GM23338 (cell line): Measurements from ENCODE around the gene STARD3. TPM values are rescaled to one million over a fixed set of nuclear protein-coding genes. Genes with fewer than 3 reads are reported as not detected.

Experiments used
- EZH2 ChIP-seq: fragments of 200-600 bp; sonication (generic); IDR thresholded peaks from one replicate; pipeline ENCODE4 v1.8.0; 2017; ENCODE audit warnings: antibody characterized with exemption, mild to moderate bottlenecking, low read depth; ENCODE audit not compliant: unreplicated experiment
- EZH2phosphoT487 ChIP-seq: fragments of 200-600 bp; sonication (generic); IDR thresholded peaks from one replicate; pipeline ENCODE4 v1.8.1; 2018; ENCODE audit warnings: antibody characterized with exemption; ENCODE audit not compliant: unreplicated experiment
- JUNB ChIP-seq: IDR thresholded peaks from one replicate; pipeline ENCODE4 v1.6.1; 2016; ENCODE audit warnings: antibody characterized with exemption; ENCODE audit not compliant: unreplicated experiment
- POLR2AphosphoS5 ChIP-seq: IDR thresholded peaks from 2 replicates; pipeline ENCODE4 v1.6.1; 2016; ENCODE audit warnings: antibody characterized with exemption, low read depth
- STAT1 ChIP-seq: IDR thresholded peaks from one replicate; pipeline ENCODE4 v1.6.1; 2016; ENCODE audit warnings: antibody characterized with exemption; ENCODE audit not compliant: unreplicated experiment
- ZNF331 ChIP-seq: fragments of 250-450 bp; sonication (Bioruptor Pico); IDR thresholded peaks from 2 replicates; pipeline ENCODE4 v1.5.0; 2020; ENCODE audit warnings: low read depth, mild to moderate bottlenecking, moderate library complexity
- polyA plus RNA-seq: library from polyadenylated mRNA; unstranded; fragments of >200 nt; fragmentation: Nextera tagmentation; extraction: Ambion mirVana; gene quantifications from 2 replicates; pipeline ENCODE4 v1.2.1, GENCODE V29; 2016
- total RNA-seq: library from RNA; depleted of rRNA; stranded (reverse); fragments of >200 nt; shearing (Covaris generic); gene quantifications from 2 replicates; pipeline ENCODE4 v1.2.3, GENCODE V29; 2014
- TF ChIP-seq, protein P1 (sequence below): fragments of 250-450 bp; sonication (Bioruptor Pico); IDR thresholded peaks from 2 replicates; pipeline ENCODE4 v1.5.0; 2020; ENCODE audit warnings: mild to moderate bottlenecking, moderate library complexity
- TF ChIP-seq, protein P2 (sequence below): IDR thresholded peaks from one replicate; pipeline ENCODE4 v1.6.1; 2018; ENCODE audit warnings: antibody characterized with exemption; ENCODE audit not compliant: unreplicated experiment

STARD3 gene
- total and polyA plus RNA-seq, 2 experiments from 2014 or later = 26.4 to 53.3 TPM

DNA sequence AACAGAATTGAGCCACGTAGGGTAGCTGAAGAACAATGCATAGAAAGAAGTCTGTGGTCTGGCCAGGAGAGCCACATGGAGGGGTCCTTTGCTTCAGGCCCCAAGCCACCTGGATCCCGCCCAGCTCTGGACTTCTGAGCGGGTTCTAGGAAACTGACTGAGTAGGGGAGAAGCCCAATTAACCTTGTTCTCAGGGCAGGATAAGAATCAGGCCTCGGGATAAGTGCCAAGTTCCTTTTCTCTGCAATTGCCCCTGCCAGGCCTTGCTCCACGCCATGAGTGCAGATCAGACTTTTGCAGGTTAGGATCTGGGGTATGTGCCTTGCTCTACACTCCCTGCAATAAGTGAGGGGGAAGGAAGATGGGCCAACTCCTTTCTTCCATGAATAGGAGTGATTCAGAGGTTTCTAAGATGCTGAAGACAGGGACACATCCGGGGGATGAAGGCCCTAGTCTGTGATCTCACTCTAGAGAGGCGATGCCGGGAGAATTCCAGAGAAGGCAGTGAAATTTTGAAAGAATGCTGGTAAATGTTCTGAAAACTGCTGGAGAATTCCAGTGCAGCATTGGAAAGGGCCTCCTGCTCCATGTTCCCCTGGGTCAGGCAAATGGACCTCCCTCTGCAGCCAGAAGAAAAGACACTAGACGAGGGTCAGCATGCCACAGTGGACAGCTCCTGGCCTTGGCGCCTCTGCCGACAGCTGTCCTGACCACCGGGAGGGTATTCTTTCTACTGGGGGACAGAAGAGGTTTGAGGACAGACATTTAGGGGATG lies 35.0 kb upstream of the STARD3 start (continued):
- TF ChIP-seq, protein P1, sequence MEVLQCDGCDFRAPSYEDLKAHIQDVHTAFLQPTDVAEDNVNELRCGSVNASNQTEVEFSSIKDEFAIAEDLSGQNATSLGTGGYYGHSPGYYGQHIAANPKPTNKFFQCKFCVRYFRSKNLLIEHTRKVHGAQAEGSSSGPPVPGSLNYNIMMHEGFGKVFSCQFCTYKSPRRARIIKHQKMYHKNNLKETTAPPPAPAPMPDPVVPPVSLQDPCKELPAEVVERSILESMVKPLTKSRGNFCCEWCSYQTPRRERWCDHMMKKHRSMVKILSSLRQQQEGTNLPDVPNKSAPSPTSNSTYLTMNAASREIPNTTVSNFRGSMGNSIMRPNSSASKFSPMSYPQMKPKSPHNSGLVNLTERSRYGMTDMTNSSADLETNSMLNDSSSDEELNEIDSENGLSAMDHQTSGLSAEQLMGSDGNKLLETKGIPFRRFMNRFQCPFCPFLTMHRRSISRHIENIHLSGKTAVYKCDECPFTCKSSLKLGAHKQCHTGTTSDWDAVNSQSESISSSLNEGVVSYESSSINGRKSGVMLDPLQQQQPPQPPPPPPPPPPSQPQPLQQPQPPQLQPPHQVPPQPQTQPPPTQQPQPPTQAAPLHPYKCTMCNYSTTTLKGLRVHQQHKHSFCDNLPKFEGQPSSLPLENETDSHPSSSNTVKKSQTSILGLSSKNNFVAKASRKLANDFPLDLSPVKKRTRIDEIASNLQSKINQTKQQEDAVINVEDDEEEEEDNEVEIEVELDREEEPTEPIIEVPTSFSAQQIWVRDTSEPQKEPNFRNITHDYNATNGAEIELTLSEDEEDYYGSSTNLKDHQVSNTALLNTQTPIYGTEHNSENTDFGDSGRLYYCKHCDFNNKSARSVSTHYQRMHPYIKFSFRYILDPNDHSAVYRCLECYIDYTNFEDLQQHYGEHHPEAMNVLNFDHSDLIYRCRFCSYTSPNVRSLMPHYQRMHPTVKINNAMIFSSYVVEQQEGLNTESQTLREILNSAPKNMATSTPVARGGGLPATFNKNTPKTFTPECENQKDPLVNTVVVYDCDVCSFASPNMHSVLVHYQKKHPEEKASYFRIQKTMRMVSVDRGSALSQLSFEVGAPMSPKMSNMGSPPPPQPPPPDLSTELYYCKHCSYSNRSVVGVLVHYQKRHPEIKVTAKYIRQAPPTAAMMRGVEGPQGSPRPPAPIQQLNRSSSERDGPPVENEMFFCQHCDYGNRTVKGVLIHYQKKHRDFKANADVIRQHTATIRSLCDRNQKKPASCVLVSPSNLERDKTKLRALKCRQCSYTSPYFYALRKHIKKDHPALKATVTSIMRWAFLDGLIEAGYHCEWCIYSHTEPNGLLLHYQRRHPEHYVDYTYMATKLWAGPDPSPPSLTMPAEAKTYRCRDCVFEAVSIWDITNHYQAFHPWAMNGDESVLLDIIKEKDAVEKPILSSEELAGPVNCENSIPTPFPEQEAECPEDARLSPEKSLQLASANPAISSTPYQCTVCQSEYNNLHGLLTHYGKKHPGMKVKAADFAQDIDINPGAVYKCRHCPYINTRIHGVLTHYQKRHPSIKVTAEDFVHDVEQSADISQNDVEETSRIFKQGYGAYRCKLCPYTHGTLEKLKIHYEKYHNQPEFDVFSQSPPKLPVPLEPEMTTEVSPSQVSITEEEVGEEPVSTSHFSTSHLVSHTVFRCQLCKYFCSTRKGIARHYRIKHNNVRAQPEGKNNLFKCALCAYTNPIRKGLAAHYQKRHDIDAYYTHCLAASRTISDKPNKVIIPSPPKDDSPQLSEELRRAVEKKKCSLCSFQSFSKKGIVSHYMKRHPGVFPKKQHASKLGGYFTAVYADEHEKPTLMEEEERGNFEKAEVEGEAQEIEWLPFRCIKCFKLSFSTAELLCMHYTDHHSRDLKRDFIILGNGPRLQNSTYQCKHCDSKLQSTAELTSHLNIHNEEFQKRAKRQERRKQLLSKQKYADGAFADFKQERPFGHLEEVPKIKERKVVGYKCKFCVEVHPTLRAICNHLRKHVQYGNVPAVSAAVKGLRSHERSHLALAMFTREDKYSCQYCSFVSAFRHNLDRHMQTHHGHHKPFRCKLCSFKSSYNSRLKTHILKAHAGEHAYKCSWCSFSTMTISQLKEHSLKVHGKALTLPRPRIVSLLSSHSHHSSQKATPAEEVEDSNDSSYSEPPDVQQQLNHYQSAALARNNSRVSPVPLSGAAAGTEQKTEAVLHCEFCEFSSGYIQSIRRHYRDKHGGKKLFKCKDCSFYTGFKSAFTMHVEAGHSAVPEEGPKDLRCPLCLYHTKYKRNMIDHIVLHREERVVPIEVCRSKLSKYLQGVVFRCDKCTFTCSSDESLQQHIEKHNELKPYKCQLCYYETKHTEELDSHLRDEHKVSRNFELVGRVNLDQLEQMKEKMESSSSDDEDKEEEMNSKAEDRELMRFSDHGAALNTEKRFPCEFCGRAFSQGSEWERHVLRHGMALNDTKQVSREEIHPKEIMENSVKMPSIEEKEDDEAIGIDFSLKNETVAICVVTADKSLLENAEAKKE (CRISPR knock-in tag) = no peak
- TF ChIP-seq EZH2phosphoT487 = no peak
- peak; percentile 78 for TF ChIP-seq EZH2
- no peak for TF ChIP-seq STAT1
- no peak for TF ChIP-seq ZNF331 (CRISPR knock-in tag)
- TF ChIP-seq POLR2AphosphoS5 = no peak
- TF ChIP-seq, protein P2, sequence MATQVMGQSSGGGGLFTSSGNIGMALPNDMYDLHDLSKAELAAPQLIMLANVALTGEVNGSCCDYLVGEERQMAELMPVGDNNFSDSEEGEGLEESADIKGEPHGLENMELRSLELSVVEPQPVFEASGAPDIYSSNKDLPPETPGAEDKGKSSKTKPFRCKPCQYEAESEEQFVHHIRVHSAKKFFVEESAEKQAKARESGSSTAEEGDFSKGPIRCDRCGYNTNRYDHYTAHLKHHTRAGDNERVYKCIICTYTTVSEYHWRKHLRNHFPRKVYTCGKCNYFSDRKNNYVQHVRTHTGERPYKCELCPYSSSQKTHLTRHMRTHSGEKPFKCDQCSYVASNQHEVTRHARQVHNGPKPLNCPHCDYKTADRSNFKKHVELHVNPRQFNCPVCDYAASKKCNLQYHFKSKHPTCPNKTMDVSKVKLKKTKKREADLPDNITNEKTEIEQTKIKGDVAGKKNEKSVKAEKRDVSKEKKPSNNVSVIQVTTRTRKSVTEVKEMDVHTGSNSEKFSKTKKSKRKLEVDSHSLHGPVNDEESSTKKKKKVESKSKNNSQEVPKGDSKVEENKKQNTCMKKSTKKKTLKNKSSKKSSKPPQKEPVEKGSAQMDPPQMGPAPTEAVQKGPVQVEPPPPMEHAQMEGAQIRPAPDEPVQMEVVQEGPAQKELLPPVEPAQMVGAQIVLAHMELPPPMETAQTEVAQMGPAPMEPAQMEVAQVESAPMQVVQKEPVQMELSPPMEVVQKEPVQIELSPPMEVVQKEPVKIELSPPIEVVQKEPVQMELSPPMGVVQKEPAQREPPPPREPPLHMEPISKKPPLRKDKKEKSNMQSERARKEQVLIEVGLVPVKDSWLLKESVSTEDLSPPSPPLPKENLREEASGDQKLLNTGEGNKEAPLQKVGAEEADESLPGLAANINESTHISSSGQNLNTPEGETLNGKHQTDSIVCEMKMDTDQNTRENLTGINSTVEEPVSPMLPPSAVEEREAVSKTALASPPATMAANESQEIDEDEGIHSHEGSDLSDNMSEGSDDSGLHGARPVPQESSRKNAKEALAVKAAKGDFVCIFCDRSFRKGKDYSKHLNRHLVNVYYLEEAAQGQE = peak; percentile 63
- no peak for TF ChIP-seq JUNB
